Spleen (tissue), 7 donors: Measurements from ENCODE around the gene GAREM1.

Experiments used
- CTCF ChIP-seq, 11 experiments: fragments of 200-600 bp in 7 of 11; fragments of 450-650 bp in 4 of 11; sonication (generic) in 4 of 11; IDR thresholded peaks in 8 of 11; conservative IDR thresholded peaks in 3 of 11; 1 replicate in 7 of 11; 2 replicates in 4 of 11; pipeline versions ENCODE4 v1.4.0 to v1.8.0; 2016 to 2021; ENCODE audit warnings: antibody characterized with exemption in 11 of 11, inconsistent platforms in 4 of 11, mild to moderate bottlenecking in 1 of 11
- POLR2A ChIP-seq, 3 donors: fragments of 450-650 bp; IDR thresholded peaks; one replicate each; pipeline ENCODE4 v1.5.1; 2017; ENCODE audit warnings: antibody characterized with exemption in 3 of 3, mild to moderate bottlenecking in 1 of 3
- POLR2AphosphoS5 ChIP-seq, 3 donors: sonication (generic); formaldehyde crosslinking; IDR thresholded peaks; one replicate each; pipeline ENCODE4 v1.5.1; 2017; ENCODE audit warnings: antibody characterized with exemption in 3 of 3
- donor health status: DM: no; HTN: no; CAD: no; lungs with moderate emphysema.
- donor health status: DM: no; HTN: no; CAD: no.
- donor health status: DM: no; HTN: no; CAD: no.

DNA sequence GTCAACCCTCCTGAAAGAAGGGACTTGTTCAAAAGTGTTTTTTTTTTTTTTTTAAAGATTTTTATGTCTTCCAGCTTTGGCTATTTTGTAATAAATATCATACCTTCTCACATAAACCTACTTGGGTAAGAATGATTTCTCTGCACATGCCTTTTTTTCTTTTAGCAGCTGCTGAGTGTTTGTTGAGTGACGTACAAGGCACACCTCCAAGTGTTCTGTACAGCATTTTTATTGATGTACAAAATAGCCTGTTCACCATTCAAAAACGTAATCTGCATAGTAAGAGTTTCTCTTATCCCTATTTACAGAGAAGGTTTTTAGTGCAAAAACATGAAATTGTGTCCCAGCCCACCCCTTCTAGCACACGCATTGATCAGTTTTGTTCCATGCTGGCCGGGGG is 203.2 kb downstream of the GAREM1 start:
- TF ChIP-seq CTCF (IDR thresholded peaks at IDR 0.05 in 8 of 11, conservative IDR thresholded peaks at IDR 0.05 in 3 of 11): no peak
- TF ChIP-seq POLR2AphosphoS5 (IDR thresholded peaks at IDR 0.05): no peak
- no peak for TF ChIP-seq POLR2A (IDR thresholded peaks at IDR 0.05)
